IMR-90 (cell line): ENCODE results near the gene ECM2. TPM values are rescaled to one million over a fixed set of nuclear protein-coding genes. Genes with fewer than 3 reads are reported as not detected.
A peak's percentile ranks its signal among the peaks of the same experiment; 100 is the strongest.

Source experiments
- ATAC-seq: fragments of 200-7000 bp; cut with Tn5 transposase; 2 replicates; pipeline ENCODE4 v1.9.1; 2020; ENCODE audit warnings: low read depth, mild to moderate bottlenecking, moderate library complexity
- BruUV-seq: library from RNA; stranded (reverse); fragments of 400-500 nt; replicated peaks from 2 replicates; lab custom pipeline; 2021; lab: Mats Ljungman, UMichigan
- CTCF ChIA-PET: fragments of 300-600 bp; formaldehyde crosslinking; extraction: SDS; loops from one replicate; lab custom pipeline; 2021; ENCODE audit warnings: antibody characterized with exemption; lab: Yijun Ruan, JAX
- POLR2A ChIA-PET: fragments of 300-600 bp; sonication (Branson Sonifier 250); formaldehyde crosslinking; loops from one replicate; lab custom pipeline; 2022; ENCODE audit warnings: antibody characterized with exemption; ENCODE audit not compliant: unreplicated experiment; lab: Charles Lee
- DNase-seq: peaks from one replicate; pipeline ENCODE4 v3.0.0; 2013
- H2AFZ ChIP-seq: replicated peaks from 2 replicates; pipeline ENCODE3; 2013; ENCODE audit warnings: low read length, mild to moderate bottlenecking; ENCODE audit not compliant: poor library complexity
- H2AK5ac ChIP-seq: 2 replicates; pipeline ENCODE4 v1.6.1; 2013; ENCODE audit warnings: low read depth, low read length, inconsistent platforms
- H2AK9ac ChIP-seq: replicated peaks from 2 replicates; pipeline ENCODE3; 2013; ENCODE audit warnings: mild to moderate bottlenecking, low read depth, low read length, moderate library complexity; ENCODE audit not compliant: poor library complexity
- H2BK120ac ChIP-seq: 2 replicates; pipeline ENCODE4 v1.6.1; 2013; ENCODE audit warnings: low read depth, low read length, inconsistent platforms
- H2BK15ac ChIP-seq: 3 replicates; pipeline ENCODE4 v1.6.1; 2013; ENCODE audit warnings: low read depth, low read length, inconsistent platforms
- H2BK20ac ChIP-seq: 2 replicates; pipeline ENCODE4 v1.6.1; 2013; ENCODE audit warnings: low read depth, mild to moderate bottlenecking, inconsistent platforms, low read length, moderate library complexity
- H2BK5ac ChIP-seq: 2 replicates; pipeline ENCODE4 v1.6.1; 2013; ENCODE audit warnings: mild to moderate bottlenecking, low read depth, low read length, inconsistent platforms; ENCODE audit not compliant: poor library complexity, severe bottlenecking
- H3K14ac ChIP-seq: replicated peaks from 2 replicates; pipeline ENCODE4 v1.6.1; 2013; ENCODE audit warnings: low read depth, low read length, inconsistent platforms
- H3K18ac ChIP-seq: 2 replicates; pipeline ENCODE4 v1.6.1; 2013; ENCODE audit warnings: low read depth, low read length, control low read depth
- H3K23ac ChIP-seq: 2 replicates; pipeline ENCODE4 v1.6.1; 2013; ENCODE audit warnings: low read depth, low read length, inconsistent platforms
- H3K27ac ChIP-seq: 2 replicates; pipeline ENCODE4 v1.5.1; 2013; ENCODE audit warnings: mild to moderate bottlenecking, control low read depth, low read length; ENCODE audit not compliant: insufficient read depth
- H3K27me3 ChIP-seq: 2 replicates; pipeline ENCODE4 v1.6.1; 2013; ENCODE audit warnings: low read length; ENCODE audit not compliant: control insufficient read depth, insufficient read depth
- H3K36me3 ChIP-seq: 2 replicates; pipeline ENCODE4 v1.6.1; 2013; ENCODE audit warnings: low read length, mixed read lengths; ENCODE audit not compliant: control insufficient read depth, insufficient read depth
- H3K4ac ChIP-seq: 2 replicates; pipeline ENCODE4 v1.6.1; 2013; ENCODE audit warnings: low read depth, low read length, inconsistent platforms
- H3K4me1 ChIP-seq: 2 replicates; pipeline ENCODE4 v1.6.1; 2013; ENCODE audit warnings: low read length, mixed read lengths; ENCODE audit not compliant: control insufficient read depth, insufficient read depth
- H3K4me2 ChIP-seq: 2 replicates; pipeline ENCODE4 v1.6.1; 2013; ENCODE audit warnings: low read depth, mild to moderate bottlenecking, control low read depth, low read length, moderate library complexity
- H3K4me3 ChIP-seq: 2 replicates; pipeline ENCODE4 v1.5.1; 2013; ENCODE audit warnings: low read depth, mild to moderate bottlenecking, control low read depth, low read length, moderate library complexity; ENCODE audit not compliant: insufficient read depth
- H3K56ac ChIP-seq: 2 replicates; pipeline ENCODE4 v1.6.1; 2013; ENCODE audit warnings: low read length, inconsistent platforms; ENCODE audit not compliant: insufficient read depth; ENCODE audit errors: extremely low read depth
- H3K79me1 ChIP-seq, 2 experiments: 2 replicates each; pipeline ENCODE4 v1.6.1; 2013; ENCODE audit warnings: low read length in 2 of 2, inconsistent platforms in 1 of 2, low read depth in 1 of 2
- H3K9ac ChIP-seq: 2 replicates; pipeline ENCODE4 v1.6.1; 2013; ENCODE audit warnings: low read depth, low read length, control low read depth
- H3K9me1 ChIP-seq: 2 replicates; pipeline ENCODE4 v1.6.1; 2013; ENCODE audit warnings: low read length, inconsistent platforms; ENCODE audit not compliant: insufficient read depth
- H3K9me3 ChIP-seq: 2 replicates; pipeline ENCODE4 v1.6.1; 2013; ENCODE audit warnings: low read length; ENCODE audit not compliant: control insufficient read depth, insufficient read depth
- H4K20me1 ChIP-seq: 2 replicates; pipeline ENCODE4 v1.6.1; 2013; ENCODE audit warnings: low read length, inconsistent platforms; ENCODE audit not compliant: insufficient read depth
- H4K5ac ChIP-seq: 2 replicates; pipeline ENCODE4 v1.6.1; 2013; ENCODE audit warnings: mild to moderate bottlenecking, low read depth, low read length, control low read depth
- H4K8ac ChIP-seq, 2 experiments: 2 replicates each; pipeline ENCODE4 v1.6.1; 2013; ENCODE audit warnings: low read depth in 2 of 2, low read length in 2 of 2, control low read depth in 1 of 2, inconsistent platforms in 1 of 2
- H4K91ac ChIP-seq: 2 replicates; pipeline ENCODE4 v1.6.1; 2013; ENCODE audit warnings: low read depth, low read length, inconsistent platforms; ENCODE audit not compliant: insufficient read depth
- BHLHE40 ChIP-seq: fragments of 150-350 bp; IDR thresholded peaks from 2 replicates; pipeline ENCODE4 v1.6.1; 2016; ENCODE audit warnings: mild to moderate bottlenecking, low read depth, low read length
- CEBPB ChIP-seq: IDR thresholded peaks from 2 replicates; pipeline ENCODE4 v1.6.1; 2012; ENCODE audit warnings: low read depth, low read length, improper control_type of control experiment
- CHD1 ChIP-seq: IDR thresholded peaks from 2 replicates; pipeline ENCODE4 v1.6.1; 2012; ENCODE audit warnings: low read depth, low read length, improper control_type of control experiment
- FOS ChIP-seq: fragments of 150-350 bp; IDR thresholded peaks from 2 replicates; pipeline ENCODE4 v1.6.1; 2016; ENCODE audit warnings: low read depth, low read length
- MAFK ChIP-seq: IDR thresholded peaks from 2 replicates; pipeline ENCODE4 v1.6.1; 2012; ENCODE audit warnings: low read depth, low read length, improper control_type of control experiment
- MAZ ChIP-seq: IDR thresholded peaks from 2 replicates; pipeline ENCODE4 v1.6.1; 2012; ENCODE audit warnings: low read depth, mild to moderate bottlenecking, low read length, improper control_type of control experiment, moderate library complexity, borderline replicate concordance
- MXI1 ChIP-seq: IDR thresholded peaks from 2 replicates; pipeline ENCODE4 v1.6.1; 2012; ENCODE audit warnings: low read depth, mild to moderate bottlenecking, low read length, moderate library complexity, borderline replicate concordance
- NFE2L2 ChIP-seq: fragments of 150-350 bp; IDR thresholded peaks from 2 replicates; pipeline ENCODE4 v1.6.1; 2016; ENCODE audit warnings: low read depth, mild to moderate bottlenecking, low read length
- POLR2A ChIP-seq: IDR thresholded peaks from 2 replicates; pipeline ENCODE4 v1.6.1; 2012; ENCODE audit warnings: mild to moderate bottlenecking, low read depth, low read length
- RAD21 ChIP-seq: IDR thresholded peaks from 2 replicates; pipeline ENCODE4 v1.6.1; 2012; ENCODE audit warnings: low read length, improper control_type of control experiment
- RCOR1 ChIP-seq: IDR thresholded peaks from 2 replicates; pipeline ENCODE4 v1.6.1; 2012; ENCODE audit warnings: mild to moderate bottlenecking, low read length, improper control_type of control experiment; ENCODE audit not compliant: insufficient replicate concordance
- RFX5 ChIP-seq: IDR thresholded peaks from 2 replicates; pipeline ENCODE4 v1.8.0; 2012; ENCODE audit warnings: low read depth, mild to moderate bottlenecking, low read length, moderate library complexity
- SMC3 ChIP-seq: fragments of 150-350 bp; IDR thresholded peaks from 2 replicates; pipeline ENCODE4 v1.6.1; 2016; ENCODE audit warnings: low read depth, mild to moderate bottlenecking, antibody characterized with exemption, low read length, moderate library complexity
- WGBS, 2 experiments: methylation state at CpG; one replicate each; pipeline versions ENCODE4 v1.1.5 to v1.1.7; 2013; ENCODE audit warnings: missing lambda C conversion rate in 2 of 2; ENCODE audit not compliant: insufficient read length in 1 of 2; ENCODE audit errors: extremely low coverage in 2 of 2; 5-methylcytosine and 5-hydroxymethylcytosine counted together
- dilution Hi-C: fragments of 300-500 bp; cut with HindIII; formaldehyde crosslinking; loops from one replicate; pipeline ENCODE4 v1.14.3; 2018; ENCODE audit warnings: low sequenced_read_pairs; ENCODE audit not compliant: unreplicated experiment
- in situ Hi-C: fragments of 300-500 bp; cut with MboI; formaldehyde crosslinking; loops from 3 replicates; pipeline ENCODE4 v1.14.3; 2019; ENCODE audit warnings: low sequenced_read_pairs, inconsistent platforms, mixed read lengths
- intact Hi-C: fragments of 100-400 bp; cut with micrococcal nuclease; formaldehyde crosslinking; loops from 2 replicates; pipeline ENCODE4 v1.10.0; 2022
- polyA plus RNA-seq, 3 experiments: library from polyadenylated mRNA; depleted of rRNA; stranded (reverse); fragments of >200 nt; gene quantifications; 2 replicates each; pipeline ENCODE4 v1.2.3, GENCODE V29; 2012; ENCODE audit warnings: low replicate concordance in 1 of 3
- total RNA-seq: library from RNA; depleted of rRNA; stranded (reverse); fragments of >200 nt; gene quantifications from 2 replicates; pipeline ENCODE4 v1.2.3, GENCODE V29; 2012
- TF ChIP-seq, protein P1 (sequence below): fragments of 150-350 bp; IDR thresholded peaks from 2 replicates; pipeline ENCODE4 v1.6.1; 2017; ENCODE audit warnings: mild to moderate bottlenecking, antibody characterized with exemption, low read length, low read depth
- TF ChIP-seq, protein P2 (sequence below): conservative IDR thresholded peaks from 2 replicates; pipeline ENCODE4 v1.5.1; 2012; ENCODE audit warnings: mild to moderate bottlenecking, low read depth, low read length, improper control_type of control experiment
- TF ChIP-seq, protein P3 (sequence below): fragments of 150-350 bp; IDR thresholded peaks from 2 replicates; pipeline ENCODE4 v1.6.1; 2016; ENCODE audit warnings: low read depth, mild to moderate bottlenecking, low read length, moderate library complexity, borderline replicate concordance

Gene ECM2
- total and polyA plus RNA-seq, 2 of the 4 experiments (the other 2 are of a cell fraction): 0.26 to 0.36 TPM

DNA sequence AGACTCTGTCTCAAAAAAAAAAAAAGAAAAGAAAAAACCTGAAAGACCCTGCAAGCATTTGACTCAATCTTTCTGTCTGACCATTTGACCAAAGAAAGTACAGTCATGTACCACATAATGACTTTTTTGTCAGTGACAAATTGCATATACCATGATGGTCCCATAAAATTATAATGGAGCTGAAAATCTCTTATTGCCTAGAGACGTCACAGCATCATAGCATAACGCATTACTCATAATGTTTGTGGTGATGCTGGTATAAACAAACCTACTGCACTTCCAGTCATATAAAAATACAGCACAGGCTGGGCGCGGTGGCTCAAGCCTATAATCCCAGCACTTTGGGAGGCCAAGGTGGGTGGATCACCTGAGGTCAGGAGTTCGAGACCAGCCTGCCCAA lies 10.5 kb downstream of the ECM2 start:
- no TSS peak for BruUV-seq
- Histone ChIP-seq H3K9me3 (no peaks in the 10 kb centered on the region), H3K4ac (no peak overlapping the region), H4K20me1 (no peaks in the 10 kb centered on the region), H4K5ac (no peak overlapping the region), H3K79me1 (no peaks in the 10 kb centered on the region), H2AFZ (no peak overlapping the region), H2BK5ac (no peak overlapping the region), H2AK5ac (no peak overlapping the region), H3K4me3 (no peak overlapping the region), H2BK120ac (no peak overlapping the region), H3K9me1 (no peaks in the 10 kb centered on the region; the same call in 1 of the 2 replicates), H2AK9ac (no peak overlapping the region), H3K4me2 (no peak overlapping the region), H3K27me3 (no peaks in the 10 kb centered on the region), H3K56ac (no peak overlapping the region), H2BK15ac (no peak overlapping the region), H4K91ac (no peak overlapping the region), H3K18ac (no peak overlapping the region), H3K14ac (no peak overlapping the region), H3K9ac (no peak overlapping the region), H3K23ac (no peak overlapping the region), H3K36me3 (no peaks in the 10 kb centered on the region), H2BK20ac (no peak overlapping the region), H3K27ac (no peak overlapping the region), H3K4me1 (no peaks in the 10 kb centered on the region), H4K8ac (no peak overlapping the region)
- POLR2A ChIA-PET: no interaction called here
- DNase-seq (peak; percentile 77), ATAC-seq (no peak)
- intact Hi-C loops: no loop called here
- no CpG with 5 or more reads among the region's 5 CpGs for WGBS, 2 experiments
- CTCF ChIA-PET: interaction anchor here (0.7 kb wide), 1 partner anchor 13 kb away, joined by 5 read pairs; no protein-coding TSS in a partner anchor
- dilution Hi-C loops: no loop called here
- no peak for TF ChIP-seq RCOR1
- TF ChIP-seq RAD21: no peak
- TF ChIP-seq, protein P1, sequence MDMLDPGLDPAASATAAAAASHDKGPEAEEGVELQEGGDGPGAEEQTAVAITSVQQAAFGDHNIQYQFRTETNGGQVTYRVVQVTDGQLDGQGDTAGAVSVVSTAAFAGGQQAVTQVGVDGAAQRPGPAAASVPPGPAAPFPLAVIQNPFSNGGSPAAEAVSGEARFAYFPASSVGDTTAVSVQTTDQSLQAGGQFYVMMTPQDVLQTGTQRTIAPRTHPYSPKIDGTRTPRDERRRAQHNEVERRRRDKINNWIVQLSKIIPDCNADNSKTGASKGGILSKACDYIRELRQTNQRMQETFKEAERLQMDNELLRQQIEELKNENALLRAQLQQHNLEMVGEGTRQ: no peak
- no peak for TF ChIP-seq MAZ
- no peak for TF ChIP-seq FOS
- TF ChIP-seq CEBPB: no peak
- TF ChIP-seq NFE2L2: no peak
- TF ChIP-seq, protein P2, sequence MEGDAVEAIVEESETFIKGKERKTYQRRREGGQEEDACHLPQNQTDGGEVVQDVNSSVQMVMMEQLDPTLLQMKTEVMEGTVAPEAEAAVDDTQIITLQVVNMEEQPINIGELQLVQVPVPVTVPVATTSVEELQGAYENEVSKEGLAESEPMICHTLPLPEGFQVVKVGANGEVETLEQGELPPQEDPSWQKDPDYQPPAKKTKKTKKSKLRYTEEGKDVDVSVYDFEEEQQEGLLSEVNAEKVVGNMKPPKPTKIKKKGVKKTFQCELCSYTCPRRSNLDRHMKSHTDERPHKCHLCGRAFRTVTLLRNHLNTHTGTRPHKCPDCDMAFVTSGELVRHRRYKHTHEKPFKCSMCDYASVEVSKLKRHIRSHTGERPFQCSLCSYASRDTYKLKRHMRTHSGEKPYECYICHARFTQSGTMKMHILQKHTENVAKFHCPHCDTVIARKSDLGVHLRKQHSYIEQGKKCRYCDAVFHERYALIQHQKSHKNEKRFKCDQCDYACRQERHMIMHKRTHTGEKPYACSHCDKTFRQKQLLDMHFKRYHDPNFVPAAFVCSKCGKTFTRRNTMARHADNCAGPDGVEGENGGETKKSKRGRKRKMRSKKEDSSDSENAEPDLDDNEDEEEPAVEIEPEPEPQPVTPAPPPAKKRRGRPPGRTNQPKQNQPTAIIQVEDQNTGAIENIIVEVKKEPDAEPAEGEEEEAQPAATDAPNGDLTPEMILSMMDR: no peak
- no peak for TF ChIP-seq MXI1
- no peak for TF ChIP-seq SMC3
- TF ChIP-seq POLR2A: no peak
- no peak for TF ChIP-seq RFX5
- TF ChIP-seq, protein P3, sequence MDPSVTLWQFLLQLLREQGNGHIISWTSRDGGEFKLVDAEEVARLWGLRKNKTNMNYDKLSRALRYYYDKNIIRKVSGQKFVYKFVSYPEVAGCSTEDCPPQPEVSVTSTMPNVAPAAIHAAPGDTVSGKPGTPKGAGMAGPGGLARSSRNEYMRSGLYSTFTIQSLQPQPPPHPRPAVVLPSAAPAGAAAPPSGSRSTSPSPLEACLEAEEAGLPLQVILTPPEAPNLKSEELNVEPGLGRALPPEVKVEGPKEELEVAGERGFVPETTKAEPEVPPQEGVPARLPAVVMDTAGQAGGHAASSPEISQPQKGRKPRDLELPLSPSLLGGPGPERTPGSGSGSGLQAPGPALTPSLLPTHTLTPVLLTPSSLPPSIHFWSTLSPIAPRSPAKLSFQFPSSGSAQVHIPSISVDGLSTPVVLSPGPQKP: no peak
- no peak for TF ChIP-seq BHLHE40
- TF ChIP-seq CHD1: no peak
- no peak for TF ChIP-seq MAFK
- in situ Hi-C loops: no loop called here
